Smooth muscle cell of the brain vasculature (primary cell): ENCODE measurements around the gene GPATCH2L.

Experiments used
- DNase-seq: peaks from one replicate; pipeline ENCODE4 v3.0.0-alpha.2; 2012; ENCODE audit warnings: low read depth, low spot score

The GPATCH2L gene

DNA sequence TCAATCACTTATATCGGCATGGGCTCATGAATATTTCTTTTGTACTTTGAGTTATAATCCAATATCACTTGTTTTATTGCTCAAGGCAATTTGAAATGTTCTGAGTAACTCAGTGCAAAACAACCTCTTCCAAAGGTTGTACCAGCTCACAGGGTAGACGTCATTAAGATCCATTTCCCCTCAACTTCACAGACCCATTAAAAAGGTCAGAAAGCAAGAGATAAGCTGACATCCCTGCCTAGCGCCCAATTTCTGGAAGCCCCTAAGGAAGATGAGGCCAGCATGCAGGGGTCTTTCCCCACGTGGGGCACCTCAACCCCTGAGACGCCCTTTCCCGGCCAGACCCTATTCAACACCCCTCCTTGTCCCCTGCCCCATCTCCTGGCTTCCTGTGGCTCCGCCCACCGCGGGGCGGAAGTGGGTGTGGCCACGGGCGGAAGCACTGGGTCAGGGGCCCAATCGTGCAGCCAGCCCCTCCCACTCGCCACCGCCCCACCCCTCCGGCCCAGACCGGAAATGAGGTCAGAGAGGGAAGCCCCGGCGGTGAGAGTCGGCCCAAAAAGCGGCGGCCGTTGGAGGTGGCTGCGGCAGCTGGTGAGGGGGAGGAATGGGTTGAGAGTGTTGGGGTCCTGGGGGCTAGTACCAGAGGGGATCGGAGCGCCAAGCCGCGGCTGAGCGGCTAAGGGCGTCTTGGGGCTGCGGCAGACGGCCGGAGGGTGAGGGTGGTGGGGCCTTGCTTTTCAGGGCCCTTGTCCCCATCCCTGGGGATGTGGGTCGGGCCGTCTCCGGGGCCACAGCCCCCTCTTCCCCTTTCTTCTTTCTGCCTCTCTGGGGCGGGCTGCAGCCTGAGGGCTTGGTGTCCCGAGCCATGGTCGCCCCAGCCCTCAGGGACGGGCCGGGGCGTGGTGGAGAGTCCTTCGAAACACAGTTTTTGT, at the start of gene GPATCH2L:
Gene GPATCH2L, plus strand, starts transcription at position 525 of the 935 bp plus-strand sequence. CDS start 2,442 bp downstream, outside the sequence.
- peak; percentile 69 for DNase-seq

DNA sequence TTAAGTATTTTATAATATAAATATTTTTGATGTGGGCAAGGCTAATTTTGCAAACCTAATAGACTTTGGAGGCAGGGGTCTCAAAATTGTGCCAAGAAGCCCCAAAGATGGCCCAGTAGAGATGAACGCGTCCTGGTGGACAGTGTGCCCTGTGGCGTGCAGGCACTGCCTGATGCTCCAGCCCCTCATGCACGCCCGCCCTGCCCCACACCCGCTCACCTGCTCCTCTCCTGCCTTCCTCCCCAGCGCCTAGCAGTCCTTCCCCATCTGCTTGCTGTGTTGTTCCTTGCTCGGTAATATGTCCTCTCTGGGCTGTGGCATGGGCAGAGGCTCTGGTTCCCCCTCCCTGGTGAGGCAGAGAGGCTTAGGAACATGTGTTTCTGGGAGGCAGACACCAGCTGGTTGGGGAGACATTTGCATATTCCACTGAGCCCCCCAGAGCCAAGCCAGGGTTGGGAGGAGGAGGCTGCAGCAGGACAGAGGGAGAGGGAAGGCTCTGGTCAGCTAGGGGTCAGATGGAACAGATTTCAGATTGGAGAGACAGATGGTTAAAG, 46.8 kb upstream of the GPATCH2L start:
- DNase-seq: no peak

DNA sequence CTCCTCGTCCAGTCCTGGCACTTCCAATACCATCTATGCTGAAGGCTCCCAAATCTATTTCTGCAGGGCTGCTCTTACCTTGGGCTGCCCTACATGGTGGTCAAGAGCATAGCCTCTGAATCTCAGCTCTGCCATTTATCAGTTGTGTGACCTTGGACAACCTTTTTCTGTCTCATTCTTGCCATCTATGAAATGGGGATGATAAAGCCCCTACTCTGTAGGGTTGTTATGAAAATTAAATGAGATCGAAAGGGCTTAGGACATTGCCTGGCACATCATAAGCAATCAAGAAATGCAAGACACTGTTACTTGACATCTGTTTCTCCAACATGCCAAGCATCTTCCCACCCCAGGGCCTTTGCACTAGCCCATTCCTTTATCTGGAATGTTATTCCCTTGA, 45.5 kb upstream of the GPATCH2L start:
- DNase-seq: no peak

GRCh38 chr14:76109087-76109880, 42.4 kb upstream of the GPATCH2L start:
- no peak for DNase-seq

GRCh38 chr14:76112889-76113624, 38.7 kb upstream of the GPATCH2L start:
- no peak for DNase-seq

GRCh38 chr14:76113691-76114090, 38.0 kb upstream of the GPATCH2L start:
- no peak for DNase-seq

DNA sequence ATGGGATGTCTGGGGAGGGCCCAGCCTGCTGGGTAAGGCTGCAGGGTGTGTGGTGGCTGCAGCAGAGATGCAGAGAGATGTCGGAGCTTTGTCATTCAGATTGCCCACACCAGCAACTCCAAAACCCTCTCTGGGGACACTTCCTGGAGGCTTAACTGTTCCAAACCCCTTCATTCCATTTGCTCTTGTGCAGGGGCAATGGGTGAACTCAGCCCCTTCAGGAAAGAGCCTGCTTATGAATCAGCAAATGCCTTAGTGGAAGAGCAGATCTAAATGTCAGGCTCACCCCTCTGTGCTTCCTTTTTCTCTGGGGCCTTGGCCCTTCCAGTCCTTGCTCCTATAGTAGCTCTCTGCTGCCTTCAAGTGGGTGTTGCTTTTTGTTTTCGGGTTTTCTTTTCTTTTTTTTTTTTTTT, 36.7 kb upstream of the GPATCH2L start:
- DNase-seq: no peak

DNA sequence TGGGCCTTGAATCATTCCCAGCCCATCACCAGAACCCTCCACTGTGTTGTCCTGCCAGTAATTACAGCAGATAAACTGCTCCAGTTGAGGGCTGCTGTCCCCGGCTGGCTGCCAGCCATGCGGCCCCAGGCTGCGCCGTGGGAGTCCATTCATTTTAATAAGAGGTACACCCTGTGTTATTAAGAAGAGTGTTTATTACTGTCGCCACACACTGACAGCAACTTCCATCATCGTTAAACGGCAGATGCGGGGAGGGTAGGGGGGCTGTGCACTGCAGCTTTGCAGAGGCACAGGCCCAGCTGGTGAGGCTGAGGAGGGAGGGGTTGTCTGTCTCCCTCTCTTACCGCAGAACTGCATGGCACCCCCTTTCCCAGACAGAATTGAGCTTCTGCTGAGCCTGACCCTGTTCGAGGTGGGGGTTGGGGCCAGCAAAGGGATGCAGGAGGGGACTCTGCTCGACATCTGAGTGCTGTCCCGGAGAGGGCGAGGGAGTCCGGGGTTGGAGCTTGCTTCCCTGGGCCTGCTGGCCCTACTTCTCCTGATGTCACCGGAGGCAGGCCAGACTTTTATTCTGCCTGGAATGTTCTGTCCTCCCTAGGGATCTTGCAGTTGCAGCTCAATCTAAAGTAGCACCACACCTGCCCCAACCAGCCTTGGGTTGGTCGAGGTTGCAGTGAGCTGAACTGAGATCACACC, 33.8 kb upstream of the GPATCH2L start:
- DNase-seq: no peak

- no peak for DNase-seq
Measured at GRCh38 chr14:76118594-76118993, 33.1 kb upstream of the GPATCH2L start.

DNA sequence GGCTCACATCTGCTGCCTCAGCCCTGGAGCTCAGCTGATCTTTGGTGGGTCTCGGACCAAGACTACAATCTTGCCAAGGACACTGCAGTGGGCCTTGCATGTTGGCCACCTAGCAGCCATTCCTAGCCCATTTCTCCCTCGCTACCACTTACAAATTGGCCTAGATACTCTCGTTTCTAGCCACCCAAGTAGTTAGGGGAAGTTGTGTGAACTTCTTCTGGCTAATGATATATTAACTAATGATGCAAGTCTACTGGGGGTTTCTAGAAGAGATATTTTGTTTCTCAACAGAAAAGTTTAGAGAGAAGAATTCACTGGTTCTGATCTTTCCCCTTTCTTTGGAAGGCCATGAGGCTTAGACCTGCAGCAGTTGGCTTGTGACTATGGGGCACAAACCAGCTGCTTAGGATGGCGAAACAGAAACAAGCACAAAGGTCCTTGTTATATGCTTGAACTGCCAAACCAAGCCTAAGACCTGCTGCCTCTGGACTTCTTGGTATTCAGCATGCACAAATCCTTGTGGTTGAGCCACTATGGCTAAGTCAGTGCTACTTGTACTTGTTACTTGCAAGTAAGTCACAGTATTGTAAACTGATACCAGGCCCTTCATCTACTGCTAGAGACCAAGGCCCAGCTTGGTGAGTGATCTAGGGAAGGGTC, 30.5 kb upstream of the GPATCH2L start:
- DNase-seq: no peak

- DNase-seq: no peak
Measured at GRCh38 chr14:76123426-76124225, 28.1 kb upstream of the GPATCH2L start.

DNA sequence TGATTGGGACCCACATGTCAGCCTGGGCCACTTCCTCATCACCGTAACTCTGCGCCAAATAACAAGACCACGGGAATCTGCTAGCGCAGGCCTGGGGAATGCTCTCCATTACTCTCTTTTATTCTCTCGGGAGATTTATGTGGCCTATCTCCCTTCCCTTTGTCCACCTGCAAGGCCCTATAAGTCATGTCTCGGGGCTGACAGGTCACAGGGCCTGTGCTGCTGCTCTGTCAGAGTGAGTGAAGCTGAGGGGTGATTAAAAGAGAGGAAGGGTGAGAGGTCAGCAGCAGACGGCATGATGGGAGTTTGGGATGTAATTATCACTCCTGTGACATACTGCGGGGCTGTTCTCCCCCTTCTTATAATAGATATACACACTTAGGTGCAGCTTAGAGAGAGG, 26.2 kb upstream of the GPATCH2L start:
- no peak for DNase-seq

- DNase-seq: no peak
Measured at GRCh38 chr14:76126076-76126475, 25.6 kb upstream of the GPATCH2L start.

- DNase-seq: no peak
Measured at GRCh38 chr14:76129851-76130576, 21.7 kb upstream of the GPATCH2L start.

GRCh38 chr14:76131071-76131965, 20.4 kb upstream of the GPATCH2L start:
- no peak for DNase-seq

- no peak for DNase-seq
Measured at GRCh38 chr14:76133103-76133502, 18.6 kb upstream of the GPATCH2L start.

DNA sequence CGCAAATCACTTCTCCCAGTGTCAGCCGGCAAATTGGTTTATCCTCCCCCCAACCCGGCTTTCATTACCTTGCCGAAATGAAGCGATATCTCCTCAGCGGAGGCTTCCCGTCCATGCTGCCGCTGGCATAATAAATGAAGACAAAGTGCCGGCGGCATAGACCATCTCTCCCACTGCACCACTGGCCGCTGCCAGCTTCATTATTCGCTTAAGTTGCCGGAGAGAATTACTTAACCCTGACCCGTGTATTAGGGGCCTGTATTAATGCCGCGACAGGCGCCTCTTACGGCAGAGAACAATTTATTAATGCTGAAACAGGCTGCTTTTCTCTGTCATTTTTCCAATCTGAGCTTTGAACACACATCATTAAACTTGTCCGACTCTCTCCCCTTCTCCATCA, 17.5 kb upstream of the GPATCH2L start:
- no peak for DNase-seq

DNA sequence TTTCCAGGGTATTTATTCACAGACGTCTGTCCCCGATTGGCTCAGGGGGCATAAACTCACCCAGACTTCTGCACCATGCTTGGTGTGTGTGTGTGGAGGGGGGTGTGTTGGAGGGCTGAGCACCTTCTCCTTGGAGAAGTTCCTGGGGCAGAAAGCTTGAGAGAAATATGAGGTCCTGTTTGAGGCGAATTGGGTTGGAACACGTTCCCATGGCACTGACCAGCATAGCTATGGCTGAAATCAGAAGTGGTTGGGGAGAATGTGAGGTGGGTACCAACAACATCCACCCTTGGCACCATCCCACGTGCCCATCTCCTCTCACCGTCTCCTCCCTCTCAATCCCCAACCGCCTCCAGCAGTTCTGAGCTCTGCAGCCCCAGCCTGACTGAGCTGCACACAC, 16.0 kb upstream of the GPATCH2L start:
- no peak for DNase-seq
